Measurements from ENCODE around the gene DHRSX. TPM values are rescaled to one million over a fixed set of nuclear protein-coding genes. Genes with fewer than 3 reads are reported as not detected.
"Not testable (repeated sequence)": the region's sequence is repeated elsewhere in the genome, so short reads cannot be mapped to it uniquely, and the experiment has no call there.

The DHRSX gene
- total RNA-seq, 2 donors from 2014 or later = 11.6 to 14.2 TPM

DNA sequence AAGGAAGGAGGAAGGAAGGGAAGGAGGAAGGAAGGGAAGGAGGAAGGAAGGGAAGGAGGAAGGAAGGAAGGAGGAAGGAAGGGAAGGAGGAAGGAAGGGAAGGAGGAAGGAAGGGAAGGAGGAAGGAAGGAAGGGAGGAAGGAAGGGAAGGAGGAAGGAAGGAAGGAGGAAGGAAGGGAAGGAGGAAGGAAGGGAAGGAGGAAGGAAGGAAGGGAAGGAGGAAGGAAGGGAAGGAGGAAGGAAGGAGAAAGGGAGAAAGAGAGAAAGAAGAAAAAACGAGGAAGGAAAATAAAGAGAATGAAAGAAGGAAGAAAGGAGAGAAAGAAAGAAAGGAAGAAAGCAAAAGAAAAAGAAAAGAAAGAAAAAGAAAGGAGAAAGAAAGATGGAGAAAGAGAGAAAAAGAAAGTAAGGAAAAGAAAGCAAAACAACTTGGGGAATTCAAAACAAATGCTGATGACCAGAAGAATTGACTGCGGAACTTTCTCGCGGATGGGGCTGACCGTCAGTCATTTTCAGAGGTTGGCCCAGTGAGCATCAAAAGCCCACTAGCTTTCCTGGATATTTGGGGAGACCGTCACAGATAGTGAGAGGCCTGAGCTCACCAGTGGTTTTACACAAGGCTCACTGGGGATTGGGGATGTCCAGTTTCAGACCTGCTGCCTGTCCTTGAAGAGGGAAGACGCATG lies 286.5 kb downstream of the DHRSX start:
- H3K27ac Mint-ChIP-seq, H3K27me3 Mint-ChIP-seq: not testable (repeated sequence)

DNA sequence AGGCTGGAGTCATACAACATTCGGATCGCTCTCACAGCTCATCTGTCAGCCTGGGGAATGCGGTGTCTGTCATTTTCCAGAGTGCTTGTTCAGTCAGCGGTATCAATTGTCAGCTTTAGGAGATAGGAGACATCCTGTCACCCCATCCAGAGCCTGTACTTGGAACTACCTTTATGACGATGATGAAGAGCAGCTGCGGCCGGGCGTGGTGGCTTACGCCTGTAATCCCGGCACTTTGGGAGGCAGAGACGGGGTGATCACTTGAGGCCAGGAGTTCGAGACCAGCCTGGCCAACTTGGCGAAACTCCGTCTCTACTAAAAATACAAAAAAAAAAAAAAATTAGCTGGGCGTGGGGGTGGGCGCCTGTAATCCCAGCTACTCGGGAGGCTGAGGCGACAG lies 289.1 kb downstream of the DHRSX start:
- H3K27me3 Mint-ChIP-seq; ATAC-seq; H3K4me1 Mint-ChIP-seq; H3K27ac Mint-ChIP-seq; DNase-seq; H3K36me3 Mint-ChIP-seq (ENCODE audit: low read depth); H3K4me3 Mint-ChIP-seq; H3K9me3 ChIP-seq (ENCODE audit: control insufficient read depth, low read length, poor library complexity, severe bottlenecking): not testable (repeated sequence)

More for the DNA sequence above, 286.5 kb downstream of the DHRSX start:
- not testable (repeated sequence) for H3K4me3 Mint-ChIP-seq; H3K36me3 Mint-ChIP-seq (ENCODE audit: low read depth); H3K9me3 ChIP-seq (ENCODE audit: control insufficient read depth, low read length, poor library complexity, severe bottlenecking); DNase-seq; H3K4me1 Mint-ChIP-seq; ATAC-seq

DNA sequence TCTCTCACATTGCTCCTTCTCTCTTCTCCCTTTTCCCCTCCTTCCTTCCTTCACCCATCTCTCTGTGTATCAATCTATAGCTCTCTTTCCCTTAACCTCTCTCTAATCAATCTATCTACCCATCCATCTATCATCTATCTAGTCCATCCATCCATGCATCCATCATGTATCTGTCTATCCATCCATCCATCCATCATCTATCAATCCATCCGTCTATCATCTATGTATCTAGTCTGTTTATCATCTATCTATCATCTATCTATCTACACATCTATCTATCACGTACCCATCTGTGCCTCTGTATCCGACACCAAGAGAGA lies 307.5 kb downstream of the DHRSX start:
- Mint-ChIP-seq H3K4me1 (no peaks in the 10 kb centered on the region), H3K36me3 (ENCODE audit: low read depth) (no peaks in the 10 kb centered on the region), H3K27ac (no peak overlapping the region), H3K4me3 (no peak overlapping the region), H3K27me3 (no peaks in the 10 kb centered on the region)
- no peaks in the 10 kb centered on the region for H3K9me3 ChIP-seq (ENCODE audit: control insufficient read depth, low read length, poor library complexity, severe bottlenecking)
- no peak for DNase-seq
- no peak for ATAC-seq

DNA sequence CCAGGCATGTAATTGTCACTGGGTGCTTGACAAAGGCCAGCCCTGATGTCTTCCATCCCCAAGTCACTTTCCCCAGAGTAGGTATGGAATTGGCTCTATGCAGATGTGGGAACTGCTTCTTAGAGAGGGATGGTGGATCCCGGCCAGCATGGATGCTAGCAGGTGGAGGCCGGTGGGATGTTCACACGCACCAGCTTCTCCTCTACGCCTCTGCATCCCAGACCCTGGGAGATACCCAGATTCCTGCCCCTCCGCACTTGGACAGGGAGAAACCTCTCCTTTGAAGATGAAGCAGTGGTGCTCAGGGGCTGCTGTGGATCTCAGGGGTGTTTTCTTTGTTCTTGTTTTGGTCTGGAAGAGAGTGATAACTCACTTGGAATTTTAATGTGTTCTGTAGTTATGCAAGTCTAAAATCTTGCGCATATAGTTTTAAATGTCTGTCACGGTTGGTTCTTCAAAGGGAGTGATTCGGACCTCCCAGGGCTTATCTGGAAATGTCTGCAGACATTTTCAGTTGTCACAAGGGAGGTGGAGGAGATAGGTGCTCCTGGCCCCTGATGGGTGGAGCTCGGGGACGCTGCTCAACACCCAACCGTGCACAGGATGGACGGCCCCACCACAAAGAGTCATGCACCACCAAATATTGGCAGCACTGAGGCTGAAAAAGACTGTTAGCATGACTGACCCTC lies 308.0 kb downstream of the DHRSX start:
- no peak overlapping the region for H3K27ac Mint-ChIP-seq
- no peaks in the 10 kb centered on the region for H3K4me1 Mint-ChIP-seq
- ATAC-seq = no peak

DNA sequence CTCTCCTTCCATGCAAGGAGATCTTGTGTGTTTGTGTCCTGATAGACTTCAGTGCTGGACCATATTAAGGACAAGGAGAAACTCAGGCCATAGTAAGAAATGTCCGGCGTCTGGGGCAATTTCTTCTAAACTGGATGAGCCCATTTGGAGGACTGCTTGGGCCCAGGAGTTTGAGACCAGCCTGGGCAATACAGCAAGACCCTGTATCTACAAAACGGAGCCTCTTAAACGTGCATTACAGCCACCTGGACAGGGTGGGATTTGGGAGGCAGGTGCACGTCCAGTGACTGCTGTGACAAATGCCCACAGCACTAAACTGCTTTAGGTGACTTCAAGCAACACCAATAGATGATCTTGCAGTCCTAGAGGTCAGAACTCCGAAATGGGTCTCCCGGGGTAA lies 311.9 kb downstream of the DHRSX start:
- no peak for ATAC-seq
- DNase-seq = no peak
- no peaks in the 10 kb centered on the region for H3K36me3 Mint-ChIP-seq (ENCODE audit: low read depth)
- H3K27ac Mint-ChIP-seq = no peak overlapping the region
- no peaks in the 10 kb centered on the region for H3K27me3 Mint-ChIP-seq
- H3K4me3 Mint-ChIP-seq = no peak overlapping the region
- no peaks in the 10 kb centered on the region for H3K4me1 Mint-ChIP-seq
- no peaks in the 10 kb centered on the region for H3K9me3 ChIP-seq (ENCODE audit: control insufficient read depth, low read length, poor library complexity, severe bottlenecking)

More for the DNA sequence above, 308.0 kb downstream of the DHRSX start:
- H3K9me3 ChIP-seq (ENCODE audit: control insufficient read depth, low read length, poor library complexity, severe bottlenecking) = no peaks in the 10 kb centered on the region
- no peak overlapping the region for H3K4me3 Mint-ChIP-seq
- no peaks in the 10 kb centered on the region for H3K27me3 Mint-ChIP-seq
- DNase-seq = no peak
- H3K36me3 Mint-ChIP-seq (ENCODE audit: low read depth) = no peaks in the 10 kb centered on the region

DNA sequence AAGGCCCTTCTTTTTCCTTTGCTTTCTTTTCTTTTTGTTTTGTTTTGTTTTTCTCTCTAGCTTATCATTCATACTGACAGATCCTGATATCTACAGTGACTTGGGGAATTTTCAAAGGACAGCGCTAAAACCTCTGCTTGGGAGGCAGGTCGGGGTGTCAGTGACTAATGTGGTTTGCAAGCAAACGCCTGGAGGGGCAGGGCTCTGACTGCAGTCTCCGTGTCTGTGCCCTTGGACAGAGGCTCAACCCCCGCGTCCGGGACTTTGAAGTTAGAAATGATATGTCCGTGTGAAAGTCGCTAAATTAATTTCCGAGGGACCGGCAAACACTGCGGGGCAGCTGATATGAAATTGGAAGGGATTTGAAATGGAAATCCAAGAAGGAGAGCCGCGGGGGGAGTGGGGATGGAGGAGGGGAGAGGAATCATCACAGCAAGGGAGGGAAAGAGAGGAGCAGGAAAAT lies 312.4 kb downstream of the DHRSX start:
- ATAC-seq (no peak), DNase-seq (no peak)
- H3K4me1 Mint-ChIP-seq = no peaks in the 10 kb centered on the region
- no peaks in the 10 kb centered on the region for H3K36me3 Mint-ChIP-seq (ENCODE audit: low read depth)
- no peaks in the 10 kb centered on the region for H3K9me3 ChIP-seq (ENCODE audit: control insufficient read depth, low read length, poor library complexity, severe bottlenecking)
- H3K27me3 Mint-ChIP-seq = no peaks in the 10 kb centered on the region
- H3K27ac Mint-ChIP-seq = no peak overlapping the region
- H3K4me3 Mint-ChIP-seq = no peak overlapping the region

DNA sequence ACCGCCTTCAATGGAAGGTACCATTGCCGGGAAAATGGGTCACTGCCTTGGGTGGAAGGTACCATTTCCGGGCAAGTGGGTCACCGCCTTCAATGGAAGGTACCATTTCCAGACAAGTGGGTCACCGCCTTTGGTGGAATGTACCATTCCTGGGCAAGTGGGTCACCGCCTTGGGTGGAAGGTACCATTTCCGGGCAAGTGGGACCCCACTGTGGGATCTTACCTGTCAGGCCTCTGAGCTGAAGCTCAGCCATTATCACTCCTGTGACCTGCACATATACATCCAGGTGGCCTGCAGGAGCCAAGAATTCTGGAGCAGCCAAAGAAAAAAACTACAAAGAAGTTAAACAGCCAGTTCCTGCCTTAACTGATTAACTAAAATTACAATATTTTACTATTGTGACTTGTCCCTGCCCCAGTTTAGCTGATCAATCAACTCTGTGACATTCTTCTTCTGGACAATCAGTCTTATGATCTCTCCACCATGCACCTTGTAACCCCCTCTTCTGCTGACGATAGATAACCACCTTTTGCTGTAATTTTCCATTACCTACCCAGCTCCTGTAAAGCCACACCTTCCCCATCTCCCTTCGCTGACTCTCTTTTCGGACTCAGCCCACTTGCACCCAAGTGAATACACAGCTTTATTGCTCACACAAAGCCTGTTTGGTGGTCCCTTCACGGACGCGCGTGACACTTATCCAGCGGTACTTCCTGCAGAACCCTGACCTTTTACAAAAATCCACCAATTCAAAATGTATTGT lies 313.2 kb downstream of the DHRSX start:
- no peak for DNase-seq
- H3K9me3 ChIP-seq (ENCODE audit: control insufficient read depth, low read length, poor library complexity, severe bottlenecking) = no peaks in the 10 kb centered on the region
- Mint-ChIP-seq H3K36me3 (ENCODE audit: low read depth) (no peaks in the 10 kb centered on the region), H3K27ac (no peak overlapping the region), H3K27me3 (no peaks in the 10 kb centered on the region), H3K4me1 (no peaks in the 10 kb centered on the region), H3K4me3 (no peak overlapping the region)
- ATAC-seq = no peak

DNA sequence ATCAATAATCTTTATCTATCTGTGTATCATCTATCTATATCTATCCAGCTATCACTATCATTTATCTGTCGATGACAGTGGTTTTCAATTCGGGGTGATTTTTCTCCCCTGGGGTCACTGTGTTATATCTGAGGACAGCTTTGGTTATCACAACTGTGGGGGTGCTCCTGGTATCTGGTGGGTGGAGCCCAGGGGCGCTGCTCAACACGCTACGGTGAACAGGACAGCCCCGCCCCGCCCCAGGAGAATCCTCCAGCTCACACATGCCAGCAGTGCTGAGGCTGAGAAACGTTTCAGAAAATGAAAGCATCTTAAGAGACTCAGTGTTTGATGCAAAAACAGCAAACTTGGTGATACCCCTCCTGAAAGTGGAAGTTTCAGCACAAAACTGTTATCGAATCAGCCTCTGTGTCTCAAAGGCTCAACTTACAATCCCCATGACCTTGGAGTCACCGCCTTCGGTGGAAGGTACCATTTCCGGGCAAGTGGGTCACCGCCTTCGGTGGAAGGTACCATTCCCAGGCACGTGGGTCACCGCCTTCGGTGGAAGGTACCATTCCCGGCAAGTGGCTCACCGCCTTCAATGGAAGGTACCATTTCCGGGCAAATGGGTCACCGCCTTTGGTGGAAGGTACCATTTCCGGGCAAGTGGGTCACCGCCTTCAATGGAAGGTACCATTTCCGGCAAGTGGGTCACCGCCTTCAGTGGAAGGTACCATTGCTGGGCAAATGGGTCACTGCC lies 315.3 kb downstream of the DHRSX start:
- Mint-ChIP-seq H3K4me1 (no peaks in the 10 kb centered on the region), H3K36me3 (ENCODE audit: low read depth) (no peaks in the 10 kb centered on the region), H3K4me3 (no peak overlapping the region), H3K27ac (no peak overlapping the region), H3K27me3 (no peaks in the 10 kb centered on the region)
- DNase-seq (no peak), ATAC-seq (no peak)
- H3K9me3 ChIP-seq (ENCODE audit: control insufficient read depth, low read length, poor library complexity, severe bottlenecking) = no peaks in the 10 kb centered on the region

DNA sequence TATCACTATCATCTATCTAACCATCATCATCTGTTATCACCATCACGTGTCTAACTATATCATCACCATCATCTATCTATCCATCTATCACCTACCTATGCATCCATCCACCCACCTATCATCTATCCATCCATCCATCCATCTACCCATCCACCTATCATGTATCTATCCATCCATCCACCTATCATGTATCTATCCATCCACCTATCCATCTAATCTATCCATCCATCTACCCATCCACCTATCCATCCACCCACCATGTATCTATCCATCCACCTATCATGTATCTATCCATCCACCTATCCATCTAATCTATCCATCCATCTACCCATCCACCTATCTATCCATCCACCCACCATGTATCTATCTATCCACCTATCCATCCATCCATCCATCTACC lies 316.7 kb downstream of the DHRSX start:
- H3K27me3 Mint-ChIP-seq = no peaks in the 10 kb centered on the region
- ATAC-seq (no peak), DNase-seq (no peak)
- H3K4me1 Mint-ChIP-seq = no peaks in the 10 kb centered on the region
- H3K27ac Mint-ChIP-seq = no peak overlapping the region
- no peak overlapping the region for H3K4me3 Mint-ChIP-seq
- no peaks in the 10 kb centered on the region for H3K9me3 ChIP-seq (ENCODE audit: control insufficient read depth, low read length, poor library complexity, severe bottlenecking)
- H3K36me3 Mint-ChIP-seq (ENCODE audit: low read depth) = no peaks in the 10 kb centered on the region

DNA sequence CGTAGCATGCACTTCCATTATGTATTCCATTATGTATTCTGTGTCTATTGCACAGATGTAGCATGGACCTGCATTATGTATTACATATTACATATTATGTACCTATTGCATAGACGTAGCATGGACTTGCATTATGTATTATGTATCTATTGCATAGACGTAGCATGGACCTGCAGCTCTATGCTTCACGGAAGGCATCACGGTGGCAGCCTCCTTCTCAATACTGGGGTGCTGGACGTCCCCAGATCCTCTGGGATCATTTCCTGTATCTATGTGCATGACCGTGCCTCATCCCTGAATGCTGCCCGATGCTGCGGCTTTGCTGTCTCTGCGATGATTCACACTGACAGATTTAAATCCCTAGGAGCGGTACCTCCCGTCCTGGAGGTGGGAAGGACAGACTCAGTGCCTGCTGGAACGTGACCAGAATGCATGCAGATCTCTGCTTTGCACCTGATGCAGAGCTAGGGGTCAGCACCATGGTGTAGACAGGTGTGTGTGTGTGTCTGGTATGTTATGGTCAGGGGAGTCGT lies 317.5 kb downstream of the DHRSX start:
- DNase-seq = no peak
- H3K9me3 ChIP-seq (ENCODE audit: control insufficient read depth, low read length, poor library complexity, severe bottlenecking) = no peaks in the 10 kb centered on the region
- no peak for ATAC-seq
- no peak overlapping the region for H3K27ac Mint-ChIP-seq
- no peaks in the 10 kb centered on the region for H3K27me3 Mint-ChIP-seq
- H3K36me3 Mint-ChIP-seq (ENCODE audit: low read depth) = no peaks in the 10 kb centered on the region
- no peak overlapping the region for H3K4me3 Mint-ChIP-seq
- no peaks in the 10 kb centered on the region for H3K4me1 Mint-ChIP-seq

DNA sequence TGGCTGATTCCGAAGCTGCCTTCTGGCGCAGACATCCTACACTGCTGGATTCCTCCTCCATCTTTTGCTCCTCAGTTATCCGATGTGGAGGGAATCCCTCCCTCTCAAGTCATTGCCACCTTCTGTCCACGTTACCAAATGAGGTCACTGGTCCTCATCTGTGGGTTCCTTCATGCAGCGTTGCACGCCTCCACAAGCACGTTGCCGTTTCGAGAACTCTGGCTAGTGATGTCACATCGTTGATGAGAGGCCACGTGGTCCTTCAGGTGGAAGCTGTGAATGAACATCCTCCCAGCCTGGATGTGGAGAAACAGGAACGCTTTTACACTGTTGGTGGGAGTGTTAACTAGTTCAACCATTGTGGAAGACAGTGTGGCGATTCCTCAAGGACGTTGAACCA lies 323.2 kb downstream of the DHRSX start:
- no peak for DNase-seq
- Mint-ChIP-seq H3K27ac (no peak overlapping the region), H3K4me3 (no peak overlapping the region), H3K36me3 (ENCODE audit: low read depth) (no peaks in the 10 kb centered on the region), H3K4me1 (no peaks in the 10 kb centered on the region), H3K27me3 (no peaks in the 10 kb centered on the region)
- ATAC-seq = no peak
- peaks cover 3% of the 10 kb centered on the region for H3K9me3 ChIP-seq (ENCODE audit: control insufficient read depth, low read length, poor library complexity, severe bottlenecking)

DNA sequence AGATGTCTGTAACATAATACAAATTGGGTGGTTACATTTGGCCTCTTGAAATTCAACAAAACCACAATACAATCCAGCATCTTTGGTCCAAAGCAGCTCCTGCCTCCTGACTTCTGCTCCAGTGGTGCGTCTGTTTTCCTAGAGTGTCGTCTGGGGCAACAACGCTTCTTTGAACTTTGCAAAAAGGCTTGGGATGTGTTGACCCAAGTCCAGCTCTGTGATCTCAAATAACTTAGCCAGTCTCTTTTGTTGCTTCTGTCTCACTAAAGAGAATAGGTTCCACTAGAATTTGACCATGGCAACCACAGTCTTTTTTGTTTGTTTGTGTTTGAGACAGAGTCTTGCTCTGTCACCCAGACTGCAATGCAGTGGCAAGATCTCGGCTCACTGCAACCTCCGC lies 324.0 kb downstream of the DHRSX start:
- Mint-ChIP-seq H3K27ac (no peak overlapping the region), H3K36me3 (ENCODE audit: low read depth) (no peaks in the 10 kb centered on the region), H3K4me1 (no peaks in the 10 kb centered on the region), H3K4me3 (no peak overlapping the region), H3K27me3 (no peaks in the 10 kb centered on the region)
- ATAC-seq (no peak), DNase-seq (no peak)
- H3K9me3 ChIP-seq (ENCODE audit: control insufficient read depth, low read length, poor library complexity, severe bottlenecking) = peaks cover 3% of the 10 kb centered on the region

DNA sequence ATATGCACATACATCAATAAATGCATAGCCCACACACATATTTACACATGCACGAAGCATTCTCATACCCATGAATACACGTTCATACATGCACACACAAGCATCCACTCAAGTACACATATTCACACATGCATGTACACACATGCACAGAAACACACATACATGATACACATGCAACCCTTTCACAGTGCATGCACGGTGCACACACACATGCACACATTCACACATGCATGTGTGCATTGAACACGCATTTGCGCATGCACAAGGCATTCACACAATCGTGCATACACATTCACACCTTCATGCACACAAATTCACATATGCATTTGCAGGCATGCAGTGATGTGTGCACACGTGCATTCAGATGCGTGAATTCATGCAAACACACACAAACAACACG lies 324.5 kb downstream of the DHRSX start:
- Mint-ChIP-seq H3K27me3 (no peaks in the 10 kb centered on the region), H3K36me3 (ENCODE audit: low read depth) (no peaks in the 10 kb centered on the region), H3K4me3 (no peak overlapping the region), H3K4me1 (no peaks in the 10 kb centered on the region), H3K27ac (no peak overlapping the region)
- DNase-seq = no peak
- H3K9me3 ChIP-seq (ENCODE audit: control insufficient read depth, low read length, poor library complexity, severe bottlenecking) = peaks cover 8% of the 10 kb centered on the region
- ATAC-seq = no peak
